Fibroblast of pulmonary artery (primary cell): ENCODE results near the gene CD82.
"Not testable (repeated sequence)": the region's sequence is repeated elsewhere in the genome, so short reads cannot be mapped to it uniquely, and the experiment has no call there.

Source experiments
- DNase-seq: peaks from one replicate; pipeline ENCODE4 v3.0.0-alpha.2; 2010; ENCODE audit warnings: low read depth
- H3K4me3 ChIP-seq: replicated peaks from 2 replicates; pipeline ENCODE4 v1.5.1; 2011; ENCODE audit warnings: low read depth, mild to moderate bottlenecking, control low read depth, low read length, moderate library complexity
- TF ChIP-seq, protein P1 (sequence below): IDR thresholded peaks from 2 replicates; pipeline ENCODE4 v1.5.1; 2011; ENCODE audit warnings: mild to moderate bottlenecking, control low read depth, low read length, inconsistent platforms; ENCODE audit errors: missing control alignments

The CD82 gene

DNA sequence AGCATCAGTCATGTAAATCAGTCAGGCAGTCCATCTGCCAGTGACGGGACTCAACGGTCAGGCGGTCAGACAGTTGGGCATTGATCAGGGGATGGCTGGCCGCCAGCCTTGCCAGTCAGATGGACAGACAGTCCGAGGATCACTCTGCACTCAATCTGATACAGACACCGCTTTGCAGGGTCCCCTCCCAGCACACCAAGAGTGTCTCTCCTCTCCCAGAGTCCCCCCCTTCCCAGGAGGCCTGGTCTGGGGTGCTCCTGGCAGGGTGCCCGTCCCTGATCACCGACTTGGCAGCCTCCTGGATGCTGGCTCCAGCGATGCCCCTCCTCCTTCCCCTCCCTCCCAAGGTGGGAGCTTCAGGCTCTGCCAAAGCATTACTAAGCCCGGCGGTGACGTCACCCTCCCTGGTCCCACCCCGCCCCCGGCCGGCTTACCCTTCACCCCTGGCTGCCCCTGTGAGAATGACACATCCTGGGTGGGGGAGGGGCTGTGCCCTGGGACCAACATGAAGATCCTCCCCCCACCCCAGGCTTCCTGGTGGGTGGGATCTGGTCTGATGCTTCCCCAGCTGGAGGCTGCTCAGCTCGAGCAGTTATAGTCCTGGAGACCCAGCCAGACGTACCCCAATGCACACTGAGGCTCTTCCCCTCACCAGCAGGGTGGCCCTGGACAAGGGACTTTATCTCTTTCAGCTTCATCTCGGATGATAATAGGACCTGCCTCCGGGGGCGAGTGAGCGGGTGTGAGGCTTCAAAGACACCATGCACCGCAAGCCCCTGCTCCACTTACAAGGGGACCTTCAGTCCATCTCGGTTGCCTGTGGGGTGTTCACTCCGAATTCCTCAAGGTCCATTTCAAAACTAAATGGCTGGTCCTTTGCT lies 69.2 kb downstream of the CD82 start:
- TF ChIP-seq, protein P1, sequence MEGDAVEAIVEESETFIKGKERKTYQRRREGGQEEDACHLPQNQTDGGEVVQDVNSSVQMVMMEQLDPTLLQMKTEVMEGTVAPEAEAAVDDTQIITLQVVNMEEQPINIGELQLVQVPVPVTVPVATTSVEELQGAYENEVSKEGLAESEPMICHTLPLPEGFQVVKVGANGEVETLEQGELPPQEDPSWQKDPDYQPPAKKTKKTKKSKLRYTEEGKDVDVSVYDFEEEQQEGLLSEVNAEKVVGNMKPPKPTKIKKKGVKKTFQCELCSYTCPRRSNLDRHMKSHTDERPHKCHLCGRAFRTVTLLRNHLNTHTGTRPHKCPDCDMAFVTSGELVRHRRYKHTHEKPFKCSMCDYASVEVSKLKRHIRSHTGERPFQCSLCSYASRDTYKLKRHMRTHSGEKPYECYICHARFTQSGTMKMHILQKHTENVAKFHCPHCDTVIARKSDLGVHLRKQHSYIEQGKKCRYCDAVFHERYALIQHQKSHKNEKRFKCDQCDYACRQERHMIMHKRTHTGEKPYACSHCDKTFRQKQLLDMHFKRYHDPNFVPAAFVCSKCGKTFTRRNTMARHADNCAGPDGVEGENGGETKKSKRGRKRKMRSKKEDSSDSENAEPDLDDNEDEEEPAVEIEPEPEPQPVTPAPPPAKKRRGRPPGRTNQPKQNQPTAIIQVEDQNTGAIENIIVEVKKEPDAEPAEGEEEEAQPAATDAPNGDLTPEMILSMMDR = no peak
- no peak overlapping the region for H3K4me3 ChIP-seq
- DNase-seq = peak; percentile 75

DNA sequence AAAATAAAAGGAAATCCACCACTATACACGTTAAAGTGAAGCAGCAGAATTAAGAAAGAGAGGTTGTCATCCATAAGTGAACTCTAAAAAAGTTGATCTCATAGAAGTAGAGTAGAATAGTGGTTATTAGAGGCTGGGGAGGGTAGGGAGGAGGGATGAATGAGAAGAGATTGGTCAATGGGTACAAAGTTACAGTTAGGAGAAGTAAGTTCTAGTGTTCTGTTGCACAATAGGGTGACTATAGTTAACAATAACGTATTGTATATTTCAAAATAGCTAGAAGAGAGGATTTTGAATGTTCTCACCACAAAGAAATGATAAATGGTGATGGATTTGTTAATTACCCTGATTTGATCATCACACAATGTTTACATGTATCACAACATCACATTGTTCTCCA lies 72.0 kb downstream of the CD82 start:
- TF ChIP-seq, protein P1 = no peak
- peak; percentile 25 for DNase-seq
- H3K4me3 ChIP-seq = no peak overlapping the region

DNA sequence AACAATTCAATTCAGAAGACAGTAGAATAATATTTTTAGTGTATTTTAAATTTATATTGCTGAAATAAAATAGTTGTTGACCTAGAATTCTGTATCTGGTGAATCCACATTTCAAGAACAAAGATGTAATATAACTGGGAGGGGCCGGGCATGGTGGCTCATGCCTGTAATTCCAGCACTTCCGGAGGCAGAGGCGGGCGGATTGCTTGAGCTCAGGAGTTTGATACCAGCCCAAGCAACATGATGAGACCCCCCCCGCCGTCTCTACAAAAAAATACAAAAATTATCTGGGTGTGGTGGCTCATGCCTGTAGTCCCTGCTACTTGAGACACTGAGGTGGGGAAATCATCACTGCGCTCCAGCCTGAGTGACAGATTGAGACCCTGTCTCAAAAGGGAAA lies 72.6 kb downstream of the CD82 start:
- DNase-seq = no peak
- no peak overlapping the region for H3K4me3 ChIP-seq
- TF ChIP-seq, protein P1 = no peak

DNA sequence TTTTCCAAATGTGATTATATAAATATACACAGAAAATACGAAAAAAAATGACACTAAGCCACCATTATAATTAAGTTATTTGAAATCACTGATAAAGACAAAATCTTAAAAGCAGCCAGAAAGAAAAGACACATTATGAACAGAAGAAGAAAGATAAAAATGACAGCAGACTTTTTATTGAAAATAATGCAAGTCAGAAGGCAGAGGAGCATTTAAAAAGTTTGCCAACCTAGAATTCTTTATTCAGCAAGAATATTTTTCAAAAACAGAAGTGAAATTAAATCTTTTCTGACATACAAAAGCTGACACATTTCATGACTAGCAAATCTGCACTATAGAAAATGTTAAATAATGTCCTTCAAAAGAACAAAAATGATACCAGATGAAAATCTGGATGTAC lies 77.8 kb downstream of the CD82 start:
- TF ChIP-seq, protein P1 = no peak
- DNase-seq = no peak
- no peak overlapping the region for H3K4me3 ChIP-seq

DNA sequence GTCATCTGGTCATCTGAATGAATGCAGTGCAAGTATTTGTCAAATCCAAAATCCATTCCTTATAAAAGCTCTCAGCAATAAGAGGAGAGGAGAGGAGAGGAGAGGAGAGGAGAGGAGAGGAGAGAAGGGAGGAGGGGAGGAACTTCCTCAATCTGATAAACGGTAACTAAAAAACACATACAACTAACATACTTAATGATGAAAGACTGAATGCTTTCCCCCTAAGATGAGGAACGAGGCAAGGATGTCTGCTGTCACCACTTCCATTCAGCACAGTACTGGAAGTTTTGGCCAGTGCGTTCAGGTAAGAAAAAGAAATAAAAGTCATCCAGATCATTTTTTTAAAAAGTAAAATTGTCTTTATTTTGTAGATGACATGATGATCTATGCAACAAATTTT lies 80.4 kb downstream of the CD82 start:
- TF ChIP-seq, protein P1 = no peak
- no peak overlapping the region for H3K4me3 ChIP-seq
- no peak for DNase-seq

DNA sequence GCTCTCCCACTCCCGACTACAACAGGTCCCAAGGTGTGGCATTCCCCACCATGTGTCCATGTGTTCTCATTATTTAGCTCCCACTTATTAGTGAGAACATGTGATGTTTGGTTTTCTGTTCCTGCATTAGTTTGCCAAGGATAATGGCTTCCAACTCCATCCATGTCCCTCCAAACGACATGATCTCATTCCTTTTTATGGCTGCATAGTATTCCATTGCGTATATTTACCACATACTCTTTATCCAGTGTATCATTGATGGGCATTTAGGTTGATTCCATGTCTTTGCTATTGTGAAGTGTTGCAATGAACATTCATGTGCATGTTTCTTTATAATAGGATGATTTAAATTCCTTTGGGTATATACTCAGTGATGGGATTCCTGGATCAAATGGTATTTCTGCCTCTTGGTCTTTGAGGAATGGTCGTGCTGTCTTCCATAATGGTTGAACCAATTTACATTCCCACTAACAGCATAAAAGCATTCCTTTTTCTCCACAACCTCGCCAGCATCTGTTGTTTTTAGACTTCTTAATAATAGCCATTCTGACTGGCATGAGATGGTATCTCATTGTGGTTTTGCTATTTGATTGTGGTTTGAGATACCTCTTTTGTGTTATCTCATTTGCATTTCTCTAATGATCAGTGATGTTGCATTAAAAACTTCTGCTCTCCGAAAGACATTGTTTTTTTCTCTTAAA lies 81.9 kb downstream of the CD82 start:
- H3K4me3 ChIP-seq, DNase-seq: not testable (repeated sequence)

DNA sequence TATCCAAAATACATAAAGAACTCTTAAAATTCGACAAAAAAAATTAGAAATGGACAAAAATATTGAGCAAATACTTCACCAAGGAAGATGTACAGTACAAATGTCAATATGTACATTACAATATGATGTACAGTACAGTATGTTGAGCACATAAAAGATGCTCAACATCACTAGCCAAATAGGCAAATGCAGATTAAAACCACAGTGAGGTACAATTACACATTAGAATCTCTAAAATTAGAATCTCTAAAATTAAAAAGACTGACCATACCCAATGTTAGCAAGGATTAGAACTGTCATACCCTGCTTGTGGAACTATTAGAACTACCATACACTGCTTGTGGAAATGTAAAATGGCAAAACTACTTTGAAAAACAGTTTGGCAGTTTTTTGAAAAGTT lies 82.6 kb downstream of the CD82 start:
- H3K4me3 ChIP-seq = no peak overlapping the region
- TF ChIP-seq, protein P1 = no peak
- DNase-seq = no peak
